Measurements from ENCODE around the gene IRF2BP2. TPM values are rescaled to one million over a fixed set of nuclear protein-coding genes. Genes with fewer than 3 reads are reported as not detected.

Gene IRF2BP2
- polyA plus RNA-seq, 2 of the 4 experiments (the other 2 are of a cell fraction), result 38.2 to 53.5 TPM

DNA sequence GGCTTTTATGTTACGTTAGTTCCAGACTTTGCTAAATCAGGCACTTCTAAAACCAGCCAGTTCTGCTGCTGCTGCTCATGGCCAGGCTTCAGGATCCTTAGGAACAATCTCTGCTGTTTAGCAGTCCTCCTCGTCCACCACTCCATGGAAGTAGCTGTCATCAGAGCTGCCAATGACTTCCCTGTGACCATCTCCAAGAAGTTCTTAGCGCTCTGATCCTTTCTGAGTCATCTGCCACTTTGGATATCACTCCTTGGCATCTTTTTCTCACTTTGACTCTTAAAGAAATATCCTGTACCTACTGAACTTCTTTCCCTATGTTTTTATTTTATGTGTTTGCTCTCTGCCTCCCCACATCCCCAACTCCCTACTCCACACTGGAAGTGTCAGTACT lies 14.7 kb upstream of the IRF2BP2 start:
- WGBS (ENCODE audit: missing lambda C conversion rate), result 39% methylated on average over 3 of the region's 3 CpGs
- no peaks in the 10 kb centered on the region for H3K9me3 ChIP-seq
- H3K4me1 ChIP-seq, result peaks cover 62% of the 10 kb centered on the region
- FAIRE-seq, result no peak
- CTCF ChIA-PET, result interaction anchor here (1.2 kb wide), 1 partner anchor 11 kb away, joined by 5 read pairs; no protein-coding TSS in a partner anchor
- POLR2A ChIA-PET, result no interaction called here
- peak overlapping the region; percentile 39 to 72 for H3K27ac ChIP-seq
- DNase-seq (ENCODE audit: low read depth in 1 of 2, low spot score in 1 of 2), result no peak
- H3K4me3 ChIP-seq, result no peak overlapping the region
- peak overlapping the region; percentile 19 for H3K4me2 ChIP-seq
- TF ChIP-seq HOXB5 (CRISPR knock-in tag; IDR thresholded peaks at IDR 0.05), result no peak
- no peak for TF ChIP-seq EP300 (IDR thresholded peaks at IDR 0.05)
- TF ChIP-seq ESRRA (IDR thresholded peaks at IDR 0.05; ENCODE audit: borderline replicate concordance, low read length), result no peak
- TF ChIP-seq FOXS1 (CRISPR knock-in tag; IDR thresholded peaks at IDR 0.05), result no peak
- TF ChIP-seq CEBPB (IDR thresholded peaks at IDR 0.05), result no peak
- no peak for TF ChIP-seq TFCP2L1 (CRISPR knock-in tag; IDR thresholded peaks at IDR 0.05)
- no peak for TF ChIP-seq NR3C1 (IDR thresholded peaks at IDR 0.05)
- TF ChIP-seq EHMT2 (IDR thresholded peaks at IDR 0.05; ENCODE audit: low read depth), result no peak
- TF ChIP-seq, protein P1, sequence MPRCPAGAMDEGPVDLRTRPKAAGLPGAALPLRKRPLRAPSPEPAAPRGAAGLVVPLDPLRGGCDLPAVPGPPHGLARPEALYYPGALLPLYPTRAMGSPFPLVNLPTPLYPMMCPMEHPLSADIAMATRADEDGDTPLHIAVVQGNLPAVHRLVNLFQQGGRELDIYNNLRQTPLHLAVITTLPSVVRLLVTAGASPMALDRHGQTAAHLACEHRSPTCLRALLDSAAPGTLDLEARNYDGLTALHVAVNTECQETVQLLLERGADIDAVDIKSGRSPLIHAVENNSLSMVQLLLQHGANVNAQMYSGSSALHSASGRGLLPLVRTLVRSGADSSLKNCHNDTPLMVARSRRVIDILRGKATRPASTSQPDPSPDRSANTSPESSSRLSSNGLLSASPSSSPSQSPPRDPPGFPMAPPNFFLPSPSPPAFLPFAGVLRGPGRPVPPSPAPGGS (IDR thresholded peaks at IDR 0.05), result no peak
- TF ChIP-seq FOSL2 (IDR thresholded peaks at IDR 0.05), result no peak
- no peak for TF ChIP-seq FOSL2 (CRISPR knock-in tag; IDR thresholded peaks at IDR 0.05)
- TF ChIP-seq POLR2AphosphoS2 (conservative IDR thresholded peaks at IDR 0.05; ENCODE audit: low read length), result no peak
- no peak for TF ChIP-seq HEYL (CRISPR knock-in tag; IDR thresholded peaks at IDR 0.05)
- ATAC-seq, result no peak; a peak in 1 of 6 replicates

GRCh38 chr1:234621657-234622335 lies 11.8 kb upstream of the IRF2BP2 start:
- H3K4me2 ChIP-seq, result peak overlapping the region; percentile 9
- DNase-seq (ENCODE audit: low read depth in 1 of 2, low spot score in 1 of 2) (no peak), FAIRE-seq (no peak), ATAC-seq (peak in 1 of 2 experiments; percentile 16; a peak in 2 of 6 replicates)
- peak overlapping the region; percentile 1 to 79; a peak in 3 of 6 replicates for H3K27ac ChIP-seq
- 69% methylated on average over 7 of the region's 7 CpGs for WGBS (ENCODE audit: missing lambda C conversion rate)
- ChIA-PET CTCF (interaction anchor here (0.6 to 1.4 kb wide), 6 partner anchors 69 to 462 kb away, joined by 3 to 6 read pairs (median 3); no protein-coding TSS in a partner anchor), POLR2A (interaction anchor here (0.6 to 1.9 kb wide), 3 partner anchors 9 to 339 kb away, joined by 3 to 10 read pairs (median 4); partner anchors contain the start of gene IRF2BP2)
- no peak overlapping the region for H3K4me3 ChIP-seq
- peaks cover 66% of the 10 kb centered on the region for H3K4me1 ChIP-seq
- TF ChIP-seq JUN (IDR thresholded peaks at IDR 0.05), result no peak
- TF ChIP-seq CTCF (IDR thresholded peaks at IDR 0.05), result no peak
- no peak for TF ChIP-seq EHF (CRISPR knock-in tag; IDR thresholded peaks at IDR 0.05)
- TF ChIP-seq POLR2A (IDR thresholded peaks at IDR 0.05; ENCODE audit: low read length), result no peak
- TF ChIP-seq, protein P2, sequence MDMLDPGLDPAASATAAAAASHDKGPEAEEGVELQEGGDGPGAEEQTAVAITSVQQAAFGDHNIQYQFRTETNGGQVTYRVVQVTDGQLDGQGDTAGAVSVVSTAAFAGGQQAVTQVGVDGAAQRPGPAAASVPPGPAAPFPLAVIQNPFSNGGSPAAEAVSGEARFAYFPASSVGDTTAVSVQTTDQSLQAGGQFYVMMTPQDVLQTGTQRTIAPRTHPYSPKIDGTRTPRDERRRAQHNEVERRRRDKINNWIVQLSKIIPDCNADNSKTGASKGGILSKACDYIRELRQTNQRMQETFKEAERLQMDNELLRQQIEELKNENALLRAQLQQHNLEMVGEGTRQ (IDR thresholded peaks at IDR 0.05), result no peak
- no peak for TF ChIP-seq RCOR1 (IDR thresholded peaks at IDR 0.05; ENCODE audit: low read depth, low read length)
- no peak for TF ChIP-seq HOXB5 (CRISPR knock-in tag; IDR thresholded peaks at IDR 0.05)
- TF ChIP-seq TP53 (CRISPR knock-in tag; IDR thresholded peaks at IDR 0.05), result no peak
- H3K9me3 ChIP-seq, result no peaks in the 10 kb centered on the region

DNA sequence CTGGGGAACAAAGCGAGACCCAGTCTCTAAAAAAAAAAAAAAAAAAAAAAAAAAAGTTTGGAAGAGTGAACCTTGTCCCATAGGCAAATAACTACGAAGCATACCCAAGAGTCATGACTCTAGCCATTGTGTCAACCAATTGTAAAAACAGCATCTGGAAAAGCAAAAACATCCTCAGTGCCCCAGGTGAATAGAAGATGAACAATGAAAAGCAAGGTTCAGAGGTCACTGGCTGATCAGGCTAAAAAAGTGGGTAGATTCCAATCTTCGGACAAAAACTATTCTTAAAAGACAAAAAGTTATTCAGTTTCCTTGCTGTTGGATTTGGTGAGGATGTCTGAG lies 11.1 kb upstream of the IRF2BP2 start:
- POLR2A ChIA-PET, result interaction anchor here (1.9 kb wide), 1 partner anchor 8 kb away, joined by 10 read pairs; no protein-coding TSS in a partner anchor
- peak overlapping the region; percentile 9; the same call in 1 of the 3 replicates for H3K4me2 ChIP-seq
- ATAC-seq, result no peak
- H3K9me3 ChIP-seq, result no peaks in the 10 kb centered on the region
- DNase-seq (ENCODE audit: low read depth in 1 of 2, low spot score in 1 of 2), result no peak
- 80% methylated on average over 3 of the region's 3 CpGs for WGBS (ENCODE audit: missing lambda C conversion rate)
- H3K4me3 ChIP-seq, result no peak overlapping the region
- H3K4me1 ChIP-seq, result peaks cover 73% of the 10 kb centered on the region
- H3K27ac ChIP-seq, result peak overlapping the region; percentile 73 to 79; a peak in 4 of 6 replicates
- CTCF ChIA-PET, result interaction anchor here (1.3 kb wide), 1 partner anchor 462 kb away, joined by 6 read pairs; no protein-coding TSS in a partner anchor
- no peak for FAIRE-seq
- TF ChIP-seq, protein P1 (IDR thresholded peaks at IDR 0.05), result no peak
- TF ChIP-seq, protein P3, sequence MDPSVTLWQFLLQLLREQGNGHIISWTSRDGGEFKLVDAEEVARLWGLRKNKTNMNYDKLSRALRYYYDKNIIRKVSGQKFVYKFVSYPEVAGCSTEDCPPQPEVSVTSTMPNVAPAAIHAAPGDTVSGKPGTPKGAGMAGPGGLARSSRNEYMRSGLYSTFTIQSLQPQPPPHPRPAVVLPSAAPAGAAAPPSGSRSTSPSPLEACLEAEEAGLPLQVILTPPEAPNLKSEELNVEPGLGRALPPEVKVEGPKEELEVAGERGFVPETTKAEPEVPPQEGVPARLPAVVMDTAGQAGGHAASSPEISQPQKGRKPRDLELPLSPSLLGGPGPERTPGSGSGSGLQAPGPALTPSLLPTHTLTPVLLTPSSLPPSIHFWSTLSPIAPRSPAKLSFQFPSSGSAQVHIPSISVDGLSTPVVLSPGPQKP (IDR thresholded peaks at IDR 0.05; ENCODE audit: low read depth, low read length), result no peak
- TF ChIP-seq, protein P4, sequence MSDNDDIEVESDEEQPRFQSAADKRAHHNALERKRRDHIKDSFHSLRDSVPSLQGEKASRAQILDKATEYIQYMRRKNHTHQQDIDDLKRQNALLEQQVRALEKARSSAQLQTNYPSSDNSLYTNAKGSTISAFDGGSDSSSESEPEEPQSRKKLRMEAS (IDR thresholded peaks at IDR 0.05), result no peak
- TF ChIP-seq MAZ (IDR thresholded peaks at IDR 0.05; ENCODE audit: borderline replicate concordance, low read depth, low read length), result no peak
- TF ChIP-seq, protein P5, sequence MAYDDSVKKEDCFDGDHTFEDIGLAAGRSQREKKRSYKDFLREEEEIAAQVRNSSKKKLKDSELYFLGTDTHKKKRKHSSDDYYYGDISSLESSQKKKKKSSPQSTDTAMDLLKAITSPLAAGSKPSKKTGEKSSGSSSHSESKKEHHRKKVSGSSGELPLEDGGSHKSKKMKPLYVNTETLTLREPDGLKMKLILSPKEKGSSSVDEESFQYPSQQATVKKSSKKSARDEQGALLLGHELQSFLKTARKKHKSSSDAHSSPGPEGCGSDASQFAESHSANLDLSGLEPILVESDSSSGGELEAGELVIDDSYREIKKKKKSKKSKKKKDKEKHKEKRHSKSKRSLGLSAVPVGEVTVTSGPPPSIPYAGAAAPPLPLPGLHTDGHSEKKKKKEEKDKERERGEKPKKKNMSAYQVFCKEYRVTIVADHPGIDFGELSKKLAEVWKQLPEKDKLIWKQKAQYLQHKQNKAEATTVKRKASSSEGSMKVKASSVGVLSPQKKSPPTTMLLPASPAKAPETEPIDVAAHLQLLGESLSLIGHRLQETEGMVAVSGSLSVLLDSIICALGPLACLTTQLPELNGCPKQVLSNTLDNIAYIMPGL (CRISPR knock-in tag; IDR thresholded peaks at IDR 0.05; ENCODE audit: borderline replicate concordance), result no peak
- no peak for TF ChIP-seq KDM1A (IDR thresholded peaks at IDR 0.05; ENCODE audit: low read depth)

Measured in A549 (cell line).